Uterus (tissue), 2 donors: ENCODE measurements around the gene MRPL28.

Source experiments
- POLR2A ChIP-seq, 2 donors: fragments of 450-650 bp; IDR thresholded peaks; one replicate each; pipeline ENCODE4 v1.6.1; 2016; ENCODE audit warnings: antibody characterized with exemption in 2 of 2, mild to moderate bottlenecking in 1 of 2, moderate library complexity in 1 of 2
- TF ChIP-seq, protein P1 (sequence below), 4 experiments: fragments of 200-600 bp in 2 of 4; fragments of 450-650 bp in 2 of 4; sonication (generic) in 2 of 4; IDR thresholded peaks; one replicate each; pipeline ENCODE4 v1.5.1; 2016 to 2019; ENCODE audit warnings: antibody characterized with exemption in 4 of 4, mild to moderate bottlenecking in 2 of 4, moderate library complexity in 1 of 4

DNA sequence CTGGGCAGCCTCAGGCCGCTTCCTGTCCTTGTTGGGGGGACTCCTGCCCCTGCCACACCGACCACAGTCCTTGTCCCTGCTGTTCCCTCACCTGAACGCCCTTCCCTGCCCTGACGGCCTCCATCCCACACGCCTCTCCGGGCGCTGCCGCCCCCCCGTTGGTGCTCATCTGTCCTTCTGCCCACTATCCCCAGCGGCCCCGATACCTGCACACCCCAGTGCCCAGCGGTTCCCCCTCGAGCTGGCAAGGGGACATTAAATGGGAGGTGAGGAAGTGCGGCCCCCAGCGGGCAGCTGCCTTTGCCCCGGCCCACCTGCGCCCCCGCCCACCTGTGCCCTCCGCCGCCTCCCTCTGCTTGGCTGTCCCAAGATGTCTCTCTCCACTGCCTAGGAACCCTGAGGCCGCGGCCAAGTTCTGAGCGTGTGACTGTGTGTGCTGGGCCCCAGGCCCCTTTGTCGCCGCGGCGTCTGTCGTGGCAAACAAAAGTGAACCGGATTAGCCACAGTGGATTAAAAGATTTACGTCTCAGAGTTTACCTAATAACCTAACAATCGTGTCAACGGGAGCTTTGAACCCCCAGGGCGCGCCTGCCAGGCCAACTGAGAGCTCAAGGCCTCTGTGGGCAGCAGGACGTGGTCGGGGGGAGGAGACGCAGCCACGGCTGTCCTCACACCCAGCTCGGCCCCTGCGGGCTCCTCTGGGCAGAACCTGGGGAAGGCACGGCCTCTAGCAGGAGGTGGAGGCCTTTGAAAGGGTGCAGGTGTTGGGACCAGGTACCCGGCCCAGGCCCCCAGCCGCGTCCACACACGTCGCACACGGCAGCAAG lies 10.3 kb downstream of the MRPL28 start:
- TF ChIP-seq, protein P1, sequence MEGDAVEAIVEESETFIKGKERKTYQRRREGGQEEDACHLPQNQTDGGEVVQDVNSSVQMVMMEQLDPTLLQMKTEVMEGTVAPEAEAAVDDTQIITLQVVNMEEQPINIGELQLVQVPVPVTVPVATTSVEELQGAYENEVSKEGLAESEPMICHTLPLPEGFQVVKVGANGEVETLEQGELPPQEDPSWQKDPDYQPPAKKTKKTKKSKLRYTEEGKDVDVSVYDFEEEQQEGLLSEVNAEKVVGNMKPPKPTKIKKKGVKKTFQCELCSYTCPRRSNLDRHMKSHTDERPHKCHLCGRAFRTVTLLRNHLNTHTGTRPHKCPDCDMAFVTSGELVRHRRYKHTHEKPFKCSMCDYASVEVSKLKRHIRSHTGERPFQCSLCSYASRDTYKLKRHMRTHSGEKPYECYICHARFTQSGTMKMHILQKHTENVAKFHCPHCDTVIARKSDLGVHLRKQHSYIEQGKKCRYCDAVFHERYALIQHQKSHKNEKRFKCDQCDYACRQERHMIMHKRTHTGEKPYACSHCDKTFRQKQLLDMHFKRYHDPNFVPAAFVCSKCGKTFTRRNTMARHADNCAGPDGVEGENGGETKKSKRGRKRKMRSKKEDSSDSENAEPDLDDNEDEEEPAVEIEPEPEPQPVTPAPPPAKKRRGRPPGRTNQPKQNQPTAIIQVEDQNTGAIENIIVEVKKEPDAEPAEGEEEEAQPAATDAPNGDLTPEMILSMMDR (IDR thresholded peaks at IDR 0.05): no peak
- no peak for TF ChIP-seq POLR2A (IDR thresholded peaks at IDR 0.05)
